Measurements from ENCODE around the gene MTFR1L. TPM values are rescaled to one million over a fixed set of nuclear protein-coding genes. Genes with fewer than 3 reads are reported as not detected.

MTFR1L gene
- total RNA-seq, 1 donor, result 46.6 TPM

DNA sequence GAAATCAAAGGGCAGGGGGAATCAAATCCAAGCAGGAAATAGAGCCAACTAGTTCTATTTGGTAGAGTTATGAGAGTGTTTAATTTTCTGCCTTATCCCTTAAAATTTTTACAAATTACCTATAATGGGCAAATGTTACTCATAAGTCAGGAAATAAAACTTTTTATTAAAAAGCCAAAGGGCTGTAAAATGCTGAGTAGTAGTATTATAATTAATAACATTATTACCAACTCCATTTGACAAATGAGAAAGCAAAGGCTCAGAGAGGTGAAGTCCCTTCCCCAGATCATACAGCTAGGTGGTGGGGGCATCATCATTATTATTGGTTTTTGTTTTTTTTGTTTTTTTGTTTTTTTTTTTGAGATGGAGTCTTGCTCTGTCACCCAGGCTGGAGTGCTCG lies 16.4 kb upstream of the MTFR1L start:
- no peak for TF ChIP-seq CTCF (IDR thresholded peaks at IDR 0.05; ENCODE audit: insufficient read depth, low read depth, low read length)

DNA sequence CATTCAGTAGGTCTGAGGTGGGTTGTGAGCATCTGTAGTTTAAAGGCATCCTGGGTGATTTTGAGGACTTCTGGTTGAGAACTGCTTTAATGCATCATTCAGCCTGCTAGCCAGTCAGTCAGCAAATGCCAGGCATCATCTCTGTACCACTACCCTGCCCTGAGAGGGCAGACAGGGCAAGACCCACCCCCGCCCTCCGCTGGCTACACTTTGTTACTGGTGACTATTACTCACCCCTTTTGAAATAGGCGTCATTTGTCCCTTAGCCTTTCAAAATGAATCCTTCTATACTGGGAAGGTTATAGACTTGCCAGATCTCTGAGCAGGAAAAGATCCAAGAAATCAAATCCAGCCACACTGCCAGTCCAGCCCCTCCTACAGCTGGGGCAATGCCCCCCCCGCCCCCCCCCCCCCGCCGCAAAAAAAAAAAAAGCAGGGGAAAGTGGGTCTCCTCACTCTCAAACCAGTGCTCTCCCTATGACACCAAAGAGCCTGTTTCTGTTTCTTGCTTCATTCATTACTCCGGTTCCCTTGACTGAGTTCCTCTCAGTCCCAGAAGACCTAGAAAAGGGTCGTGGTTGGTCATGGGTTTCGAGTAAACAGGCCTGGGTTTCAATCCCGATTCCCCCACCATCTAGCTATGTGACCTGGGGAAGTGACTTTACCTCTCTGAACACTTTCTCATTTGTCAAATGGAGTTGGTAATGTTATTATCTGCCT lies 15.3 kb upstream of the MTFR1L start:
- no peak for TF ChIP-seq CTCF (IDR thresholded peaks at IDR 0.05; ENCODE audit: insufficient read depth, low read depth, low read length)
- no peak overlapping the region for H3K4me3 ChIP-seq (ENCODE audit: low read depth, low read length)
- DNase-seq (ENCODE audit: low read depth), result no peak

More for the DNA sequence above, 16.4 kb upstream of the MTFR1L start:
- H3K4me3 ChIP-seq (ENCODE audit: low read depth, low read length), result no peak overlapping the region
- DNase-seq (ENCODE audit: low read depth), result no peak

DNA sequence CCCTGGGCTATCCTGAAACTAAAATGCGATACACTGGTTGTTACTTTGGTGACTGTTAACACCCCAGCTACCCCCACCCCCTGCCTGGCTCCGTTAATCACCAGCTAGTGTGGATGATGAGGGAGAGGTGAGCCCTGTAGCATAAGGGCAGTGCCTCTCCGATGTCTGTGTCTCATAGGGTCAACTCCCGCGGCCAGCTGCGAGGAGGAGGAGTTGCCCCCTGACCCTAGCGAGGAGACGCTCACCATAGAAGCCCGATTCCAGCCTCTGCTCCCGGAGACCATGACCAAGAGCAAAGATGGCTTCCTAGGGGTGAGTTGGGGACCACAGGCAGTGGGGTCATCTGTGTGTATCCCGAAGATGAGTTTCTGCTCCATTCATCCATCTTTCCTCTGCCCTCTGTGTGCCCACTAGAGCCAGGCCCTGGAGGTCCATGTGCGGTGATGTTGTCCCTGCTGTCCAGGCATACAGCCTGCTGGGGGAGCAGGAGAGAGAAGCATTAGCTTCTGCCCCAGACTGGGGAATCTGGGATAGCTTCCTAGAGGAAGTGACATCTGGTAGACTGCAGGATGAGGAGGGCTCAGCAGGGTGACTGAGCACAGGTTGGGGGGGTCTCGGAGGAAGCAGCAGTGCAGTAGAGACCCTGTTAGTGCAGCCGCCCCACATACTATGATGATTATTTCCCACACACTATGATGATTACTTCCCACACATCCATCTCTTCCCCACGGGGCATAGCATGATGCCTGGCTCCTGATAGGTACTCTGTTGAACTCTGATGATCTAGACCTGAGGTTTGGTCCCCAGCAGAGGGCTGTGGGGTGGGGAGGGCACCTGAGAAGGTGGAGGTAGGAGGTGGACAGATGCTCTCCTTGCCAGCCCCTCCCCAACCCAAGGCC lies 14.5 kb upstream of the MTFR1L start:
- DNase-seq (ENCODE audit: low read depth), result no peak
- H3K4me3 ChIP-seq (ENCODE audit: low read depth, low read length), result no peak overlapping the region
- TF ChIP-seq CTCF (IDR thresholded peaks at IDR 0.05; ENCODE audit: insufficient read depth, low read depth, low read length), result no peak

GRCh38 chr1:25805863-25806225 lies 13.9 kb upstream of the MTFR1L start:
- no peak for TF ChIP-seq CTCF (IDR thresholded peaks at IDR 0.05; ENCODE audit: insufficient read depth, low read depth, low read length)
- H3K4me3 ChIP-seq (ENCODE audit: low read depth, low read length), result no peak overlapping the region
- no peak for DNase-seq (ENCODE audit: low read depth)

- H3K4me3 ChIP-seq (ENCODE audit: low read depth, low read length), result no peak overlapping the region
- DNase-seq (ENCODE audit: low read depth), result no peak
- TF ChIP-seq CTCF (IDR thresholded peaks at IDR 0.05; ENCODE audit: insufficient read depth, low read depth, low read length), result no peak
Measured at GRCh38 chr1:25806418-25806817, 13.3 kb upstream of the MTFR1L start.

DNA sequence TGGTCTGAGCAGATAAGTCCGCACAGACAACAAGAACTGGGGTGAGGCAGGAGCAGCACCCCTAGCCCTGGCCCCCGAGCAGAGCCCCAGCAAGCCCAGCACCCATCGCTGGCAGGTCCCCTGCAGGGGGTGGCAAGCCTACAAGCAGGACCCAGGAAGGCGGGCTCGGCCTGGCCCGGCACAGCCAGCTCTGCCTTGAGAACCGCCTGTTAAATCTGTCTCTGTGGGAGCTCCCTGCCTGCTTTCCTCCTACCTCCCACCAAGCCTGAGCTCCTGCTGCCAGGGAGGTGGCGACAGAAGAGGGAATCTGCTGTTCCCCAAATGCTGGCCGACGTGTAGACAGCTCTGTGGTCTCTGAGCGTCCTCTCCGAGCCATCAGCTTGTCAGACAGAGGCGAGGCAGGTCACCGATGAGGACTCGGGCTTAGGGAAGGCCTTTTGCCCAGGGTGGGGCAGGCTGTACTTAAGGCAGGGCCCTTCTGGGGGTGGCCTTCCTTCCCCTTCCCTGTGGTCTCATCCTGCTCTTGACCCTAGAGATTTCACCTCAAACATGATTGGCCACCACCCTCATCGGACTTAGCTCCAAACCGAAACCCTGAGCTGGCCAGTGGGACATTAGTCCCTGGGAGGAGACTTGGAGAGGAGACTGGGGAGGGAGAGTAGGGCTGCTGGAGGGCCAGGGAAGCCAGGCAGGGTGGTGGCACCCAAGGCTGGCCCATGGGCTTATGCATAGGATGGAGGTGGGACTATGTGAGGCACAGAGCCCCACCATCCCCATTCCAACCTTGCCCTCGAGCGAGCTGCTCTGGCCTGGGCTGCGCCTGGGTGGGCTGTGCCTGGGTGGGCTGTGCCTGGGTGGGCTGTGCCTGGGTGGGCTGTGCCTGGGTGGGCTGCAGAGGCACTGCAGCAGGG lies 12.0 kb upstream of the MTFR1L start:
- TF ChIP-seq CTCF (IDR thresholded peaks at IDR 0.05; ENCODE audit: insufficient read depth, low read depth, low read length), result no peak
- no peak overlapping the region for H3K4me3 ChIP-seq (ENCODE audit: low read depth, low read length)
- DNase-seq (ENCODE audit: low read depth), result no peak

All from fibroblast of villous mesenchyme (primary cell).